ENCODE measurements around the gene ANK2. TPM values are rescaled to one million over a fixed set of nuclear protein-coding genes. Genes with fewer than 3 reads are reported as not detected.

ANK2 gene
- total and polyA plus RNA-seq, 4 donors, result 0.32 to 2.2 (median 1.0) TPM

DNA sequence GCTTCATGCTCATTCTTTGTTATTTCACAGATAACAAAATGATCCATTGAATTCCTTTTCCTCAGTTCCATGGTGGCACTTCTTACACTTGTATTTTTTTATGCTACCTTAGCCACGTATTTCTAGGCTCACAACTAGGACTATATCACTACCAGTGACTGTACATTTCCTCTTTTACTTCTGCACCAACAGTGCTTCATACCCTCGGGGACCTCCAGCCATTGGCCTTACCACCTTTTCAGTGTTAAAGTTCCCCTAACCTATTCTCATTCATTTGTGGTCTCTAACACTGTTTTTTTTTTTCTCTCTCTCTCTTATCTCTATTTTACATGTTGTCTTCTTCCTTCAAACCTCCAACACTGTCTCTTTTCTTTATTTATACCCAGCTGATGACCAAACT, 315.9 kb downstream of the ANK2 start:
- 64% methylated on average over 2 of the region's 2 CpGs for WGBS
- no peak for DNase-seq (ENCODE audit: low spot score)

DNA sequence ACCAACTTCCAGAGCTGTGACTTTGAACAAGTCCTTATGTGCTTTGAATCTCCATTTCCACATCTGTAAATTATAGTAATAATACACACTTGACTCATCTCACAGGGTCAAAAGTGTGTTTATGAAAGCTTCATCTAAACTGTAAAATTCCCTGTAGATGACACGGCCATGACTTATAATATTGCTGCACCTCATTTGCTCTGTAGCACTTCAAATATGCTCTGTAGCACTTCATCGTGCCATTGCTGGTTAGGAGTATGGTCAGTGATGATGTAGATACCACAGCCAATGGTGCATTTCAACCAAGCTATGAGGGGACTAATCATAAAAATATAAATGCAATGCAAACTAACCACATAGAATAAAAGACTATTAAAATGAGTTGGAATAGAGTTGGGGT, 318.6 kb downstream of the ANK2 start:
- Histone ChIP-seq H3K27ac (ENCODE audit: low read depth in 1 of 2, low read length in 2 of 2) (no peak overlapping the region), H3K27me3 (ENCODE audit: control insufficient read depth in 4 of 4, insufficient read depth in 4 of 4, low read length in 3 of 4) (no peaks in the 10 kb centered on the region), H3K36me3 (ENCODE audit: control insufficient read depth in 4 of 4, insufficient read depth in 3 of 4, low read depth in 1 of 4, low read length in 3 of 4) (no peaks in the 10 kb centered on the region), H3K9ac (ENCODE audit: low read depth in 1 of 2, low read length in 2 of 2) (no peak overlapping the region), H3K4me3 (ENCODE audit: low read depth in 1 of 3, low read length in 3 of 3) (no peak overlapping the region), H3K9me3 (ENCODE audit: control insufficient read depth in 4 of 4, low read length in 3 of 4) (no peaks in the 10 kb centered on the region), H3K4me1 (ENCODE audit: control insufficient read depth in 4 of 4, insufficient read depth in 4 of 4, low read length in 3 of 4) (no peaks in the 10 kb centered on the region)
- whole genome bisulfite sequencing, result 92% methylated on average over 2 of the region's 2 CpGs
- TF ChIP-seq JUND (IDR thresholded peaks at IDR 0.05), result no peak
- no peak for TF ChIP-seq SP1 (IDR thresholded peaks at IDR 0.05)
- TF ChIP-seq NR2F2 (IDR thresholded peaks at IDR 0.05), result no peak
- TF ChIP-seq HNF4G (IDR thresholded peaks at IDR 0.05), result no peak
- no peak for TF ChIP-seq FOXA2 (IDR thresholded peaks at IDR 0.05)
- TF ChIP-seq HNF4A (conservative IDR thresholded peaks at IDR 0.05), result no peak
- TF ChIP-seq YY1 (IDR thresholded peaks at IDR 0.05), result no peak
- TF ChIP-seq MAX (IDR thresholded peaks at IDR 0.05), result no peak
- TF ChIP-seq RAD21 (IDR thresholded peaks at IDR 0.05), result no peak
- TF ChIP-seq ZBTB33 (IDR thresholded peaks at IDR 0.05), result no peak
- no peak for DNase-seq (ENCODE audit: low spot score)

More for the DNA sequence above, 315.9 kb downstream of the ANK2 start:
- TF ChIP-seq, protein P1, sequence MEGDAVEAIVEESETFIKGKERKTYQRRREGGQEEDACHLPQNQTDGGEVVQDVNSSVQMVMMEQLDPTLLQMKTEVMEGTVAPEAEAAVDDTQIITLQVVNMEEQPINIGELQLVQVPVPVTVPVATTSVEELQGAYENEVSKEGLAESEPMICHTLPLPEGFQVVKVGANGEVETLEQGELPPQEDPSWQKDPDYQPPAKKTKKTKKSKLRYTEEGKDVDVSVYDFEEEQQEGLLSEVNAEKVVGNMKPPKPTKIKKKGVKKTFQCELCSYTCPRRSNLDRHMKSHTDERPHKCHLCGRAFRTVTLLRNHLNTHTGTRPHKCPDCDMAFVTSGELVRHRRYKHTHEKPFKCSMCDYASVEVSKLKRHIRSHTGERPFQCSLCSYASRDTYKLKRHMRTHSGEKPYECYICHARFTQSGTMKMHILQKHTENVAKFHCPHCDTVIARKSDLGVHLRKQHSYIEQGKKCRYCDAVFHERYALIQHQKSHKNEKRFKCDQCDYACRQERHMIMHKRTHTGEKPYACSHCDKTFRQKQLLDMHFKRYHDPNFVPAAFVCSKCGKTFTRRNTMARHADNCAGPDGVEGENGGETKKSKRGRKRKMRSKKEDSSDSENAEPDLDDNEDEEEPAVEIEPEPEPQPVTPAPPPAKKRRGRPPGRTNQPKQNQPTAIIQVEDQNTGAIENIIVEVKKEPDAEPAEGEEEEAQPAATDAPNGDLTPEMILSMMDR (IDR thresholded peaks at IDR 0.05; ENCODE audit: low read depth, low read length, missing input control), result no peak
- no peak for TF ChIP-seq HNF4A (conservative IDR thresholded peaks at IDR 0.05)
- no peak for TF ChIP-seq GABPA (IDR thresholded peaks at IDR 0.05 in 1 of 2, conservative IDR thresholded peaks at IDR 0.05 in 1 of 2)
- no peak for TF ChIP-seq NR2F2 (IDR thresholded peaks at IDR 0.05)
- TF ChIP-seq MAX (IDR thresholded peaks at IDR 0.05), result no peak
- no peaks in the 10 kb centered on the region for H3K27me3 ChIP-seq (ENCODE audit: control insufficient read depth in 4 of 4, insufficient read depth in 4 of 4, low read length in 3 of 4)
- H3K9me3 ChIP-seq (ENCODE audit: control insufficient read depth in 4 of 4, low read length in 3 of 4), result no peaks in the 10 kb centered on the region
- H3K36me3 ChIP-seq (ENCODE audit: control insufficient read depth in 4 of 4, insufficient read depth in 3 of 4, low read depth in 1 of 4, low read length in 3 of 4), result no peaks in the 10 kb centered on the region
- no peak overlapping the region for H3K4me3 ChIP-seq (ENCODE audit: low read depth in 1 of 3, low read length in 3 of 3)
- H3K27ac ChIP-seq (ENCODE audit: low read depth in 1 of 2, low read length in 2 of 2), result no peak overlapping the region
- no peak overlapping the region for H3K9ac ChIP-seq (ENCODE audit: low read depth in 1 of 2, low read length in 2 of 2)
- no peaks in the 10 kb centered on the region for H3K4me1 ChIP-seq (ENCODE audit: control insufficient read depth in 4 of 4, insufficient read depth in 4 of 4, low read length in 3 of 4)

- H3K27ac ChIP-seq (ENCODE audit: low read depth in 1 of 2, low read length in 2 of 2), result no peak overlapping the region
- no peaks in the 10 kb centered on the region for H3K27me3 ChIP-seq (ENCODE audit: control insufficient read depth in 4 of 4, insufficient read depth in 4 of 4, low read length in 3 of 4)
- no peaks in the 10 kb centered on the region for H3K9me3 ChIP-seq (ENCODE audit: control insufficient read depth in 4 of 4, low read length in 3 of 4)
- H3K4me1 ChIP-seq (ENCODE audit: control insufficient read depth in 4 of 4, insufficient read depth in 4 of 4, low read length in 3 of 4), result peaks cover 0 to 2% (median 0%) of the 10 kb centered on the region in 4 donors
- DNase-seq (ENCODE audit: low spot score), result no peak
- no peak overlapping the region for H3K4me3 ChIP-seq (ENCODE audit: low read depth in 1 of 3, low read length in 3 of 3)
- no peaks in the 10 kb centered on the region for H3K36me3 ChIP-seq (ENCODE audit: control insufficient read depth in 4 of 4, insufficient read depth in 3 of 4, low read depth in 1 of 4, low read length in 3 of 4)
- no peak overlapping the region for H3K9ac ChIP-seq (ENCODE audit: low read depth in 1 of 2, low read length in 2 of 2)
- TF ChIP-seq HNF4G (IDR thresholded peaks at IDR 0.05) (no peak), MAX (IDR thresholded peaks at IDR 0.05) (no peak), FOXA2 (IDR thresholded peaks at IDR 0.05) (no peak), FOXA1 (IDR thresholded peaks at IDR 0.05) (no peak), RAD21 (IDR thresholded peaks at IDR 0.05) (no peak), SP1 (IDR thresholded peaks at IDR 0.05) (no peak), RXRA (IDR thresholded peaks at IDR 0.05) (no peak), JUND (IDR thresholded peaks at IDR 0.05) (no peak), TAF1 (conservative IDR thresholded peaks at IDR 0.05) (no peak), ATF3 (IDR thresholded peaks at IDR 0.05) (no peak), ZBTB33 (IDR thresholded peaks at IDR 0.05) (no peak), HNF4A (conservative IDR thresholded peaks at IDR 0.05) (no peak)
- TF ChIP-seq, protein P2, sequence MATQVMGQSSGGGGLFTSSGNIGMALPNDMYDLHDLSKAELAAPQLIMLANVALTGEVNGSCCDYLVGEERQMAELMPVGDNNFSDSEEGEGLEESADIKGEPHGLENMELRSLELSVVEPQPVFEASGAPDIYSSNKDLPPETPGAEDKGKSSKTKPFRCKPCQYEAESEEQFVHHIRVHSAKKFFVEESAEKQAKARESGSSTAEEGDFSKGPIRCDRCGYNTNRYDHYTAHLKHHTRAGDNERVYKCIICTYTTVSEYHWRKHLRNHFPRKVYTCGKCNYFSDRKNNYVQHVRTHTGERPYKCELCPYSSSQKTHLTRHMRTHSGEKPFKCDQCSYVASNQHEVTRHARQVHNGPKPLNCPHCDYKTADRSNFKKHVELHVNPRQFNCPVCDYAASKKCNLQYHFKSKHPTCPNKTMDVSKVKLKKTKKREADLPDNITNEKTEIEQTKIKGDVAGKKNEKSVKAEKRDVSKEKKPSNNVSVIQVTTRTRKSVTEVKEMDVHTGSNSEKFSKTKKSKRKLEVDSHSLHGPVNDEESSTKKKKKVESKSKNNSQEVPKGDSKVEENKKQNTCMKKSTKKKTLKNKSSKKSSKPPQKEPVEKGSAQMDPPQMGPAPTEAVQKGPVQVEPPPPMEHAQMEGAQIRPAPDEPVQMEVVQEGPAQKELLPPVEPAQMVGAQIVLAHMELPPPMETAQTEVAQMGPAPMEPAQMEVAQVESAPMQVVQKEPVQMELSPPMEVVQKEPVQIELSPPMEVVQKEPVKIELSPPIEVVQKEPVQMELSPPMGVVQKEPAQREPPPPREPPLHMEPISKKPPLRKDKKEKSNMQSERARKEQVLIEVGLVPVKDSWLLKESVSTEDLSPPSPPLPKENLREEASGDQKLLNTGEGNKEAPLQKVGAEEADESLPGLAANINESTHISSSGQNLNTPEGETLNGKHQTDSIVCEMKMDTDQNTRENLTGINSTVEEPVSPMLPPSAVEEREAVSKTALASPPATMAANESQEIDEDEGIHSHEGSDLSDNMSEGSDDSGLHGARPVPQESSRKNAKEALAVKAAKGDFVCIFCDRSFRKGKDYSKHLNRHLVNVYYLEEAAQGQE (IDR thresholded peaks at IDR 0.05), result no peak
These were observed 321.7 kb downstream of the ANK2 start for GRCh38 chr4:113371111-113371510.

Measured in liver (tissue), 9 donors.